Brain microvascular endothelial cell (primary cell): ENCODE measurements around the gene EXOC2.

Experiments used
- DNase-seq: peaks from one replicate; pipeline ENCODE4 v3.0.0-alpha.2; 2020
- H3K27ac ChIP-seq: fragments of 250-450 bp; sonication (Bioruptor Pico); 2 replicates; pipeline ENCODE4 v1.5.1; 2020; ENCODE audit warnings: mild to moderate bottlenecking, moderate library complexity
- H3K27me3 ChIP-seq: fragments of 250-450 bp; sonication (Bioruptor Pico); replicated peaks from 2 replicates; pipeline ENCODE4 v1.5.1; 2020; ENCODE audit warnings: mild to moderate bottlenecking
- H3K36me3 ChIP-seq: fragments of 250-450 bp; sonication (Bioruptor Pico); replicated peaks from 2 replicates; pipeline ENCODE4 v1.5.1; 2020; ENCODE audit warnings: mild to moderate bottlenecking
- H3K4me3 ChIP-seq: 2 replicates; pipeline ENCODE4 v1.5.1; 2011; ENCODE audit warnings: low read depth, mild to moderate bottlenecking, control low read depth, low read length, moderate library complexity
- in situ Hi-C: cut with HindIII; loops from 2 replicates; pipeline ENCODE4 v1.10.0; 2017; ENCODE audit warnings: low sequenced_read_pairs, low pct_ligation_motif_present
- TF ChIP-seq, protein P1 (sequence below): IDR thresholded peaks from 2 replicates; pipeline ENCODE4 v1.5.1; 2011; ENCODE audit warnings: low read depth, mild to moderate bottlenecking, moderate library complexity, low read length, control low read depth, inconsistent platforms; ENCODE audit errors: missing control alignments

The EXOC2 gene

DNA sequence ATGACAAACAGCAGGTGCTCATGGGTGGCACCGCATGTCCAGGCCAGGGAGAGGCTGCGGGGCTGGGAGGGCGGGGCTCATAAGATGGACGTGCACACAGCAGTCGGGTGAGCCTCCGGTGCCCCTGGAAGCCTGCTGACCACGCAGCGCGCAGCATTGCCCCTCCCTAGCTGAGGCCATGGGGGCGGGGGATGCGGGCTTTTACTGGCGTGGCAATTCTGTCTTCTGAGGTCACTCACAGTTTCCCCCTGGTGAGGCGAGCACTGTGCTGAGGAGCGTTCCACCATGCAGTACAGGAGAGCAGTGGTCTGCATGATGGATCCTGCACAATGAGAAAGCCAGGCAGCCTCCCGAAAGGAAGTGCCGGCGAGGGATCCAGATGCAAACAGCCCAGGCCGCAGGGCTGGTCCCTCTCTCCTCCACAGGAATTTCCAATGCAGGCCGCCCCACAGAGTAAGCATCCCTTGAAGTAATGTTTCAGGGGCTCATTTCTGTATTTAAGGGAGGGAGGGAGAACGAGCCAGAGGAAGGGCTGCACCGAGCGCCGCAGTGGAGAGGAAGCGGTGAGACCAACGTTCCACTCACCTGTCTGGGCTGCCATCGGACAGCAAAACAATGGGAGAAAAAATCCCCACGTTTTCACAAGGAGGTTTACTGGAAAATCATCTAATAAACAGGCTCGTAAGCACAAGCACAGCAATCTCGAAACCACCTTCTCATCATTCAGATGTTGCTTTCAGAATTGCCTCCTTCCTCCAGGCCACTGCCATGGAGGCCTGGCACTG, 245.4 kb downstream of the EXOC2 start:
- in situ Hi-C loops = no loop called here
- Histone ChIP-seq H3K27ac (no peak overlapping the region), H3K4me3 (no peak overlapping the region), H3K27me3 (no peaks in the 10 kb centered on the region), H3K36me3 (no peaks in the 10 kb centered on the region)
- TF ChIP-seq, protein P1, sequence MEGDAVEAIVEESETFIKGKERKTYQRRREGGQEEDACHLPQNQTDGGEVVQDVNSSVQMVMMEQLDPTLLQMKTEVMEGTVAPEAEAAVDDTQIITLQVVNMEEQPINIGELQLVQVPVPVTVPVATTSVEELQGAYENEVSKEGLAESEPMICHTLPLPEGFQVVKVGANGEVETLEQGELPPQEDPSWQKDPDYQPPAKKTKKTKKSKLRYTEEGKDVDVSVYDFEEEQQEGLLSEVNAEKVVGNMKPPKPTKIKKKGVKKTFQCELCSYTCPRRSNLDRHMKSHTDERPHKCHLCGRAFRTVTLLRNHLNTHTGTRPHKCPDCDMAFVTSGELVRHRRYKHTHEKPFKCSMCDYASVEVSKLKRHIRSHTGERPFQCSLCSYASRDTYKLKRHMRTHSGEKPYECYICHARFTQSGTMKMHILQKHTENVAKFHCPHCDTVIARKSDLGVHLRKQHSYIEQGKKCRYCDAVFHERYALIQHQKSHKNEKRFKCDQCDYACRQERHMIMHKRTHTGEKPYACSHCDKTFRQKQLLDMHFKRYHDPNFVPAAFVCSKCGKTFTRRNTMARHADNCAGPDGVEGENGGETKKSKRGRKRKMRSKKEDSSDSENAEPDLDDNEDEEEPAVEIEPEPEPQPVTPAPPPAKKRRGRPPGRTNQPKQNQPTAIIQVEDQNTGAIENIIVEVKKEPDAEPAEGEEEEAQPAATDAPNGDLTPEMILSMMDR = no peak
- DNase-seq = no peak

DNA sequence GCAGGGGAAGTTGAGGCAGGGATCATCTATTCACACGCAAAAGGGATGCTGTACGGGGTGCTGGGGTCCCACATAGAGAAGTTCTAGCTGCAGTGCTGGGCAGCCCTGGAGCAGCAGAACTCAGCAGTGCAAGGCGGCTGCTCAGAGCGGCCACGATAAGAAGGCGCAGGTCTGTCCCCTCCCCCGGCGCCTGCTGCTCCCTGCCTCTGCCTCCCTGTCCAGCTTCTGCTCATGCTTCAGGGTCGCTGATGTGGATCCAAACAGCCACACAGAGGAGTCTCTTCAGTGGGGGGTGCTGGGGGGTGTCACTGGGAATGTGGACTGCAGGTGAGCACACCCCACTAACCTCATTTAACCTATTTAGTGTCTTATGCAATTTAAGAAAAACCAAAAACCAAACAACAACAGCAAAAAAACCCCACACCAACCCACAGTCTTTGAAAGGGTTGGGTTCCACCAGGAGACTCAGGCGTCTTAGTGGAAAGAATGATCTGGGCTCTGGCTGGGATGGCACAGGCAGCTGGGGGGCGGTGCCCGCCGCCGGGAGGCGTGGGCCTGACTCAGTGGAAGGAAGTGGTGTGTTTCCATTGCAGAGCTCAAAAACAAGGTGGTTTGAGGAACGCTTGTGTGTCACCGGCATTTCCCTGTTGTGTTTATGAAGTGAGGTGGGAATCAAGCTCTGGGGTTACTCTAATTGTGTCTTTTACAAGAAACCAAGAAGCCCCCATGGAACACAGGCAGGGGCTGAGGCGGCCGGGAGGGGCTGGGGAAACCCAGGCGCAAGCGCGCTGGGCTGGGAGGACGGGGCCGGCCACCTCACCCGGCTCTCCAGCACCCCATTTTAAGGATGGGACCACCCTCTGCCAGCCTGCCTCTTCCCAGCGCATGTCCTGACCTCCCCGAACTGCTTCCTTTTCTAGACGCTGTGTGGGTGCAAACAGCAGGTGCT, 246.2 kb downstream of the EXOC2 start:
- in situ Hi-C loops = no loop called here
- Histone ChIP-seq H3K27ac (no peak overlapping the region), H3K36me3 (no peaks in the 10 kb centered on the region), H3K27me3 (no peaks in the 10 kb centered on the region), H3K4me3 (no peak overlapping the region)
- TF ChIP-seq, protein P1 = no peak
- DNase-seq = no peak

DNA sequence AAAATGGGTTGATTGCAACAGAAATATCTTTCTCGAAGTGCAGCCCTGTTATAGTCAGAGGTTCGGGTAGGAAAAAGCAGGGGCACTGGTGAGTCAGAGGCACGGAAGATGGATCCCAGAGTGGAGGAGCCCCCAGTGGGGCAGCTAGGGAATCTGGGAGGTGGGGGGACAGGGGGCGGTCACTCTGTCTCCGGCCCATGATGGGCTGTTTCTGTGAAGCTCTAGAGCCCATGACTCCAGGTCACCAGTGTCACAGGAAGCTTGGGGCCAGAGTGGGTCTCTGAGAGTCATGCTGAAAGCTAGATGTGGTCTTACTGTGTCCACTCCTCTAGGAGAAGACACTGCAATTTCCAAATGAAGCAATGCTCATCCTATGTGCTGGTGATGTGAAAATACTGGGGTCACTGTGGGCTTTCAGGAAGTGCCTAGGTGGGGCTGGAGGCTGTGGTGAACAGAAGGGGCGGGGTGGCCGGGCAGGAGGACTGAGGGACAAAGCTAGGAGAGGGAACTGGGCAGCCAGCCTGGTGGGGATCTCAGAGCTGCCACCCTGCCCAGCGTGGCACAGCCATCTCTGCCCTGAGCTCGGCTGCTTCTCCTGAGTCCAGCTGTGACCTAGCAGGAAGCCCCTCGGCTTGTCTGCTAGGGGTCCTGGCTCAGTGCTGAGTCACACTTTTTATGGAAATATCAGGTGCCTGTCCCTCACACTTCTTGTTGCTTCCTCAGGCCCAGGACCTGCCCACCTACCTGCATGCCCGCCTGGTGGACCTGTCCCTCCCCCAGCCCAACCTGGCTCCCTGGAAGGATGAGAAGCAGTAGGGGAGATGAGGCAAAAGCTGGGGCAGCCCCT, 247.1 kb downstream of the EXOC2 start:
- Histone ChIP-seq H3K27ac (no peak overlapping the region), H3K4me3 (no peak overlapping the region), H3K36me3 (no peaks in the 10 kb centered on the region), H3K27me3 (no peaks in the 10 kb centered on the region)
- no peak for DNase-seq
- TF ChIP-seq, protein P1 = no peak
- in situ Hi-C loops = no loop called here

DNA sequence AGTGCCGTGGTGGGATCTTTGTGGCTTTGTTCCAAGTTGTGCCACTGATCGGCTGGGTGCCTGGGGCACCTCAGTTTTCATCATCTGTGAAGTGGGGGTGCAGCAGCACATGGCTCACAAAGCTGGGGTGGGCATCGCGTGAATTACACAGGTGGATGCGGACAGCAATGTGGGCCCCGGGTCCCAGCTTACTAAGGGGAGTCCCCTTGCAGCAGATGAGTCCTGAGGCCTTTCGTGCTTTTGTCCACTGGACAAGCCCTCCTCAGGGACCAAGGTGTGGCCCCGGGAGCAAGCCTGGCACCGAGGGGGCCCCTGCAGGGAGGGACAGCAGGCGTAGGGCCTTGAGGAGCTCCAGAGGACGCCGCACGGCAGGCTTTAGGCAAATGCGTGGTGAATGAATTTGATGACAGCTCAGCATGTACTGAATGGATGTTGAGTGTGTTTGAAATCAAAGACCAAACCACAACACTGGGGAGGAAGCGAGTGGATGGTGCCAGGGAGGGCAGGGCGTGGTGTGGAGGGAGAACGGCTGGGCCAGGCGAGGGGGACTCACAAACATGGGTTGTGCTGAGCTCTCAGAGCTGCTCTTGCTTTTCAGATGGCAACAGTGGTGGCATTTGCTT, 248.2 kb downstream of the EXOC2 start:
- in situ Hi-C loops = no loop called here
- no peak for DNase-seq
- Histone ChIP-seq H3K4me3 (no peak overlapping the region), H3K27ac (no peak overlapping the region), H3K36me3 (no peaks in the 10 kb centered on the region), H3K27me3 (no peaks in the 10 kb centered on the region)
- TF ChIP-seq, protein P1 = no peak

DNA sequence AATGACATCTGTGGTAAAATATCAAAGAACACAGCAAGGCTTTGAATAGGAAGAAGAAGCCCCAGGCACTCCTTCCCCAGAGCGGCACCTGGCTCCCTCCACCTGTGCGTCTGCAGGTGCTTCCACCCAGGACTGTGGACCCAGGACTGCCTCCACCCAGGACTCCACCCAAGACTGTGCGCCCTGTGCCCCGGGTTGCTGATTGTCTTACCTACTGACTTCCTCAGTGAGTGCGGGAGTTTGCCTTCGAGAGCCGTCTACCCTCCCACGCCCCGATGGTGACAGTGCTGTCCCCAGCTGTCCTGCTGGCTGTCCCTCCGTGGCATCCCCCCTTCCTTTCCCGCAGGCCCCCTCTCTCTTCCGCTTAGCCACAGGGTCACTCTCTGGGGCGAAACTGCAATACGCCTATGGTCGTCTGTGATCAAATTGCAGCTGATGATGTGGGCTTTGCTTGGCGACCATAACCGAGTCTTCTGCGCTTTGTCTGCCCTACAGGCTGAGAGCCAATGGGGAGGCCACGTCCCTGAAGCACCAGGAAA, 249.2 kb downstream of the EXOC2 start:
- in situ Hi-C loops = no loop called here
- TF ChIP-seq, protein P1 = no peak
- Histone ChIP-seq H3K36me3 (no peaks in the 10 kb centered on the region), H3K27me3 (no peaks in the 10 kb centered on the region), H3K4me3 (no peak overlapping the region), H3K27ac (no peak overlapping the region)
- DNase-seq = no peak
